GM08714 (cell line): Measurements from ENCODE around the gene ZNF280B.
A peak's percentile ranks its signal among the peaks of the same experiment; 100 is the strongest.
"Not testable (repeated sequence)": the region's sequence is repeated elsewhere in the genome, so short reads cannot be mapped to it uniquely, and the experiment has no call there.

Experiments
- H3K4me3 ChIP-seq: fragments of 200-500 bp; sonication (Bioruptor generic); 2 replicates; pipeline ENCODE4 v1.5.1; 2014; ENCODE audit warnings: mild to moderate bottlenecking, low read length, inconsistent platforms
- ZNF274 ChIP-seq: IDR thresholded peaks from 2 replicates; pipeline ENCODE4 v1.6.1; 2012; ENCODE audit warnings: mild to moderate bottlenecking, low read depth, low read length

ZNF280B gene

GRCh38 chr22:22507743-22508273 lies 734 bp downstream of the ZNF280B start:
- H3K4me3 ChIP-seq, result peak overlapping the region; percentile 76
- TF ChIP-seq ZNF274, result no peak

GRCh38 chr22:22506736-22507135 lies 1.8 kb downstream of the ZNF280B start:
- H3K4me3 ChIP-seq, result no peak overlapping the region
- no peak for TF ChIP-seq ZNF274

GRCh38 chr22:22498267-22498666 lies 10.3 kb downstream of the ZNF280B start:
- no peak overlapping the region for H3K4me3 ChIP-seq
- no peak for TF ChIP-seq ZNF274

- not testable (repeated sequence) for H3K4me3 ChIP-seq
Observed at GRCh38 chr22:22491589-22491988, 17.0 kb downstream of the ZNF280B start.

- no peak for TF ChIP-seq ZNF274
- H3K4me3 ChIP-seq, result no peak overlapping the region
Observed at GRCh38 chr22:22488736-22489135, 19.8 kb downstream of the ZNF280B start.

GRCh38 chr22:22487869-22488597 lies 20.5 kb downstream of the ZNF280B start:
- no peak overlapping the region for H3K4me3 ChIP-seq

GRCh38 chr22:22487059-22487458 lies 21.5 kb downstream of the ZNF280B start:
- TF ChIP-seq ZNF274, result no peak
- no peak overlapping the region for H3K4me3 ChIP-seq

More at GRCh38 chr22:22487869-22488597, 20.5 kb downstream of the ZNF280B start:
- no peak for TF ChIP-seq ZNF274

- TF ChIP-seq ZNF274, result no peak
Observed at GRCh38 chr22:22486132-22486899, 22.2 kb downstream of the ZNF280B start.

GRCh38 chr22:22485524-22485923 lies 23.0 kb downstream of the ZNF280B start:
- TF ChIP-seq ZNF274, result no peak
- no peak overlapping the region for H3K4me3 ChIP-seq

More at GRCh38 chr22:22486132-22486899, 22.2 kb downstream of the ZNF280B start:
- no peak overlapping the region for H3K4me3 ChIP-seq

GRCh38 chr22:22484023-22484422 lies 24.5 kb downstream of the ZNF280B start:
- no peak for TF ChIP-seq ZNF274
- no peak overlapping the region for H3K4me3 ChIP-seq

GRCh38 chr22:22480940-22481339 lies 27.6 kb downstream of the ZNF280B start:
- no peak for TF ChIP-seq ZNF274
- H3K4me3 ChIP-seq, result no peak overlapping the region

GRCh38 chr22:22479999-22480532 lies 28.5 kb downstream of the ZNF280B start:
- no peak overlapping the region for H3K4me3 ChIP-seq
- no peak for TF ChIP-seq ZNF274

- H3K4me3 ChIP-seq, result no peak overlapping the region
- TF ChIP-seq ZNF274, result no peak
Observed at GRCh38 chr22:22479116-22479515, 29.4 kb downstream of the ZNF280B start.

- H3K4me3 ChIP-seq, result no peak overlapping the region
- no peak for TF ChIP-seq ZNF274
Observed at GRCh38 chr22:22478470-22478869, 30.1 kb downstream of the ZNF280B start.

GRCh38 chr22:22474733-22475132 lies 33.8 kb downstream of the ZNF280B start:
- TF ChIP-seq ZNF274, result no peak
- no peak overlapping the region for H3K4me3 ChIP-seq

- not testable (repeated sequence) for H3K4me3 ChIP-seq
Observed at GRCh38 chr22:22471104-22471503, 37.4 kb downstream of the ZNF280B start.
